ENCODE data around the gene PACS2.
"Not testable (repeated sequence)": the region's sequence is repeated elsewhere in the genome, so short reads cannot be mapped to it uniquely, and the experiment has no call there.

Gene PACS2

DNA sequence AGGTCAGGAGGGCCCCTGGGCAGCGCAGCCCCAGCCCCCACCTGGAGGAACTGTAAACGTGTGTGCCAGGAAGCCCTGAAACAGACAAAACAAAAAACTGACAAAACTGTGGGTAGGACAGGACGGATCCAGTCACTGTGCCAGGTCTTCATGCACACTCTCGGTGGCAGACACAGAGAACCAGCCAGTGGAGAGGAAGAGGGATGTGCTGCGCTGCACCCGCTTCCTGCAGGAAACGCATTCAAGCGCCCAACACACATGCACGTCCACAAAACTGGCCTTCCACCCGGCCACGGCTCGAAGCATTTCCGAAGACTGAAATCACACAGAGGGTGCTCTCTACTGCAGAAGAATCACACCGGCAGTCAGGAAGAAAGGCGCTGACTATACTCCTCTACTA is 30.6 kb upstream of the PACS2 start:
- Histone ChIP-seq H4K8ac (ENCODE audit: low read depth, low read length) (no peak overlapping the region), H3K56ac (ENCODE audit: low read length) (no peak overlapping the region), H3K9ac (ENCODE audit: low read length) (no peak overlapping the region), H3K27ac (ENCODE audit: low read depth, low read length) (no peak overlapping the region), H2BK5ac (ENCODE audit: low read length) (no peak overlapping the region), H3K36me3 (ENCODE audit: control insufficient read depth, insufficient read depth, low read length) (no peaks in the 10 kb centered on the region), H2AK5ac (ENCODE audit: low read length) (no peak overlapping the region), H2BK15ac (replicated peaks; ENCODE audit: low read depth) (no peak overlapping the region), H3K18ac (ENCODE audit: low read length) (no peak overlapping the region), H3K4me3 (ENCODE audit: low read length) (no peak overlapping the region), H4K5ac (ENCODE audit: low read length) (no peak overlapping the region), H3K4ac (ENCODE audit: low read depth, low read length) (no peak overlapping the region), H3K79me2 (ENCODE audit: control insufficient read depth, insufficient read depth, low read length) (no peaks in the 10 kb centered on the region), H3K4me1 (ENCODE audit: control insufficient read depth, low read depth, low read length) (no peaks in the 10 kb centered on the region), H3K4me2 (ENCODE audit: low read length) (no peak overlapping the region), H3K23ac (ENCODE audit: low read length) (no peak overlapping the region), H3K79me1 (ENCODE audit: low read length) (no peaks in the 10 kb centered on the region), H3K27me3 (ENCODE audit: insufficient read depth, low read length, poor library complexity) (no peaks in the 10 kb centered on the region), H2BK120ac (ENCODE audit: low read depth, low read length) (no peak overlapping the region)
- no CpG with 5 or more reads among the region's 15 CpGs for WGBS (ENCODE audit: extremely low coverage, insufficient coverage, low lambda C conversion rate)
- no peak for DNase-seq

- H3K9ac ChIP-seq (ENCODE audit: low read length): no peak overlapping the region
- WGBS (ENCODE audit: extremely low coverage, insufficient coverage, low lambda C conversion rate): no CpG with 5 or more reads among the region's 8 CpGs
- no peak overlapping the region for H4K8ac ChIP-seq (ENCODE audit: low read depth, low read length)
- H3K79me2 ChIP-seq (ENCODE audit: control insufficient read depth, insufficient read depth, low read length): no peaks in the 10 kb centered on the region
- DNase-seq: no peak
- no peak overlapping the region for H4K5ac ChIP-seq (ENCODE audit: low read length)
- no peaks in the 10 kb centered on the region for H3K4me1 ChIP-seq (ENCODE audit: control insufficient read depth, low read depth, low read length)
- no peaks in the 10 kb centered on the region for H3K79me1 ChIP-seq (ENCODE audit: low read length)
- no peak overlapping the region for H3K27ac ChIP-seq (ENCODE audit: low read depth, low read length)
- no peak overlapping the region for H2BK15ac ChIP-seq (replicated peaks; ENCODE audit: low read depth)
- H2BK120ac ChIP-seq (ENCODE audit: low read depth, low read length): no peak overlapping the region
- no peak overlapping the region for H3K56ac ChIP-seq (ENCODE audit: low read length)
- no peaks in the 10 kb centered on the region for H3K36me3 ChIP-seq (ENCODE audit: control insufficient read depth, insufficient read depth, low read length)
- H3K4ac ChIP-seq (ENCODE audit: low read depth, low read length): no peak overlapping the region
- H3K27me3 ChIP-seq (ENCODE audit: insufficient read depth, low read length, poor library complexity): no peaks in the 10 kb centered on the region
- H3K4me3 ChIP-seq (ENCODE audit: low read length): no peak overlapping the region
- H3K18ac ChIP-seq (ENCODE audit: low read length): no peak overlapping the region
- H3K4me2 ChIP-seq (ENCODE audit: low read length): no peak overlapping the region
- H2BK5ac ChIP-seq (ENCODE audit: low read length): no peak overlapping the region
- no peak overlapping the region for H2AK5ac ChIP-seq (ENCODE audit: low read length)
- no peak overlapping the region for H3K23ac ChIP-seq (ENCODE audit: low read length)
Measured at GRCh38 chr14:105285174-105285573, 29.4 kb upstream of the PACS2 start.

DNA sequence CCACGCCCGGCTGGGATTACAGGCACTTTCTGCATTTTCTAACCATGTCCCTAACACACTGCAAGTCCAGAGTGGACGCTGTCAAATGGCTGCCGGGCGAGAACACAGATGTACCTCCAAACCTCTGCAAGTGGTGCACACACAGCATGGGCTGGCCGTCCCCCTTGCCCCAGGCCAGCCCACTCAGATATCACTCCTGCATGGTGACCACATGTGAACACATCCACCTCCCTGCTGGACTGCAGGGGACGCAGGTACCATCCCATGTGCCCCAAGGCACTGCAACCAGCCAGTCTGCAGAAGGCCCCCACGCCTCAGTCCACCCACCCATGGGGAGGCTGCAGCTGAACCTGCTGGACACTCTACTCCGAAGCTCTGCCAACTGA is 27.8 kb upstream of the PACS2 start:
- no peak overlapping the region for H3K4me3 ChIP-seq (ENCODE audit: low read length)

DNA sequence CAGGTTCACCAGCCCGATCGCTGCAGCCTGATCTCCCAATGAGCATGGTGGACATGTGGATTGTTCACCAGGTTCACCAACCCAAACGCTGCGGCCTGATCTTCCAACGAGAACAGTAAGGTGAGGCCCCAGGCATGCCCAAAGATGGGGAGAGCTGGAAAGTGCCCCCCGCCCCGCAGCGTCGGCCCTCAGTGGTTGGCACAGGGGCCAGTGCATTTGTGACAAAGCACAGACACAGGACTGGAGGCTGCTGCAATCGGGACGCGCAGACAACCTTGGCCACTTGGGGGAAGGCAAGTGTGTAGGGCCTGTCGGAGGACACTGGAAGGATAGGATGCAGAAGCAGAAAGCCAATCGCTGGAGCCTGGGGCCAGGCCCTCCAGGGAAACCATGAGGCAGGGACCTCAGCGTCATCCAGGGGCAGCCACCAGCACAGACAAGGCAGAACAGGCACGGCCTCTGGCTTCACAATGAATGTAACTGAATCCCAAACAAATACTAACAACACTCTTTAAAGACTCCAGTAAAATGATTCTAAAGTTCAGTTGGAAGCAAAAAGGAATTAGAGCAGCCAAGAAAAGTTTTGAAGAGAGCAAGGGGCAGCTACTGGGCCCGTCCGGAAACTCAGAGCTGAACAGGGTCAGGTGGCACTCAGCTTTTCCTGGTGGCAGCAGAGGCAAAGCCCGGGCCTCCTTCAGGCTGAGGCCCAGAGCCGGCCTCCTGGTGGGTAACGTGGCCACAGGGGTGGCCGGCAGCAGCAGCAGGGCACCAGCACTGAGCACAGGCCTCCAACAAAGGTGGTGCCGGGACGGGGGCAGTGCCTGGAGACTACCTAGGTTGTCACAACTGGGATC is 27.1 kb upstream of the PACS2 start:
- Histone ChIP-seq H3K4ac (ENCODE audit: low read depth, low read length) (no peak overlapping the region), H3K4me2 (ENCODE audit: low read length) (no peak overlapping the region), H3K56ac (ENCODE audit: low read length) (no peak overlapping the region), H3K4me1 (ENCODE audit: control insufficient read depth, low read depth, low read length) (no peaks in the 10 kb centered on the region), H3K23ac (ENCODE audit: low read length) (no peak overlapping the region), H3K18ac (ENCODE audit: low read length) (no peak overlapping the region), H3K79me2 (ENCODE audit: control insufficient read depth, insufficient read depth, low read length) (peaks cover 2% of the 10 kb centered on the region), H3K36me3 (ENCODE audit: control insufficient read depth, insufficient read depth, low read length) (no peaks in the 10 kb centered on the region), H3K79me1 (ENCODE audit: low read length) (peaks cover 4% of the 10 kb centered on the region), H3K9ac (ENCODE audit: low read length) (no peak overlapping the region), H3K4me3 (ENCODE audit: low read length) (no peak overlapping the region), H3K27me3 (ENCODE audit: insufficient read depth, low read length, poor library complexity) (no peaks in the 10 kb centered on the region), H2AK5ac (ENCODE audit: low read length) (no peak overlapping the region), H2BK5ac (ENCODE audit: low read length) (no peak overlapping the region), H2BK120ac (ENCODE audit: low read depth, low read length) (no peak overlapping the region), H4K5ac (ENCODE audit: low read length) (no peak overlapping the region), H4K8ac (ENCODE audit: low read depth, low read length) (no peak overlapping the region), H2BK15ac (replicated peaks; ENCODE audit: low read depth) (no peak overlapping the region), H3K27ac (ENCODE audit: low read depth, low read length) (no peak overlapping the region)
- no CpG with 5 or more reads among the region's 24 CpGs for WGBS (ENCODE audit: extremely low coverage, insufficient coverage, low lambda C conversion rate)
- DNase-seq: peak; percentile 29

More for the DNA sequence above, 27.8 kb upstream of the PACS2 start:
- H3K79me1 ChIP-seq (ENCODE audit: low read length): peaks cover 2% of the 10 kb centered on the region
- H2BK15ac ChIP-seq (replicated peaks; ENCODE audit: low read depth): no peak overlapping the region
- H3K56ac ChIP-seq (ENCODE audit: low read length): no peak overlapping the region
- no peak for DNase-seq
- no peak overlapping the region for H3K27ac ChIP-seq (ENCODE audit: low read depth, low read length)
- H3K9ac ChIP-seq (ENCODE audit: low read length): no peak overlapping the region
- no peaks in the 10 kb centered on the region for H3K4me1 ChIP-seq (ENCODE audit: control insufficient read depth, low read depth, low read length)
- H3K27me3 ChIP-seq (ENCODE audit: insufficient read depth, low read length, poor library complexity): no peaks in the 10 kb centered on the region
- no peak overlapping the region for H4K5ac ChIP-seq (ENCODE audit: low read length)
- no peak overlapping the region for H3K23ac ChIP-seq (ENCODE audit: low read length)
- no peak overlapping the region for H4K8ac ChIP-seq (ENCODE audit: low read depth, low read length)
- no peak overlapping the region for H2BK120ac ChIP-seq (ENCODE audit: low read depth, low read length)
- WGBS (ENCODE audit: extremely low coverage, insufficient coverage, low lambda C conversion rate): no CpG with 5 or more reads among the region's 9 CpGs
- no peak overlapping the region for H3K18ac ChIP-seq (ENCODE audit: low read length)
- no peak overlapping the region for H2AK5ac ChIP-seq (ENCODE audit: low read length)
- no peak overlapping the region for H3K4ac ChIP-seq (ENCODE audit: low read depth, low read length)
- no peak overlapping the region for H2BK5ac ChIP-seq (ENCODE audit: low read length)
- peaks cover 2% of the 10 kb centered on the region for H3K79me2 ChIP-seq (ENCODE audit: control insufficient read depth, insufficient read depth, low read length)
- no peaks in the 10 kb centered on the region for H3K36me3 ChIP-seq (ENCODE audit: control insufficient read depth, insufficient read depth, low read length)
- H3K4me2 ChIP-seq (ENCODE audit: low read length): no peak overlapping the region

DNA sequence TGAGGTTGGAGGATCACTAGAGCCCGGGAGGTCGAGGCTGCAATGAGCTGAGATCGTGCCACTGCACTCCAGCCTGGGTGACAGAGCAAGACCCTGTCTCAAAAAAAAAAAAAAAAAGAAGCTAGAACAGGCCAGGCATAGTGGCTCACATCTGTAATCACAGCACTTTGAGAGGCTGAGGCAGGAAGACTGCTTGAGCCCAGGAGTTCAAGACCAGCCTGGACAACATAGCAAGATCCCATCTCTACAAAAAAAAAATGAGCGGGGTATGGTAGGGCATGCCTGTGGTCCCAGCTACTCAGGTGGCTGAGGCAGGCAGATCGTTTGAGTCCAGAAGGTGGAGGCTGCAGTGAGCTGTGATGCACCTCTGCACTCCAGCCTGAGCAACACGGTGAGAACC is 25.6 kb upstream of the PACS2 start:
- H2AK5ac ChIP-seq (ENCODE audit: low read length); H2BK15ac ChIP-seq (replicated peaks; ENCODE audit: low read depth); H3K56ac ChIP-seq (ENCODE audit: low read length); H3K4me3 ChIP-seq (ENCODE audit: low read length); DNase-seq; H3K9ac ChIP-seq (ENCODE audit: low read length); H3K27me3 ChIP-seq (ENCODE audit: insufficient read depth, low read length, poor library complexity); H3K36me3 ChIP-seq (ENCODE audit: control insufficient read depth, insufficient read depth, low read length); H3K4me2 ChIP-seq (ENCODE audit: low read length); H3K23ac ChIP-seq (ENCODE audit: low read length); H2BK5ac ChIP-seq (ENCODE audit: low read length); H3K79me2 ChIP-seq (ENCODE audit: control insufficient read depth, insufficient read depth, low read length); H3K18ac ChIP-seq (ENCODE audit: low read length); H3K4me1 ChIP-seq (ENCODE audit: control insufficient read depth, low read depth, low read length); H4K8ac ChIP-seq (ENCODE audit: low read depth, low read length); H3K4ac ChIP-seq (ENCODE audit: low read depth, low read length); H3K79me1 ChIP-seq (ENCODE audit: low read length); H3K27ac ChIP-seq (ENCODE audit: low read depth, low read length); H4K5ac ChIP-seq (ENCODE audit: low read length); H2BK120ac ChIP-seq (ENCODE audit: low read depth, low read length): not testable (repeated sequence)
- no CpG with 5 or more reads among the region's 6 CpGs for WGBS (ENCODE audit: extremely low coverage, insufficient coverage, low lambda C conversion rate)
